CD14-positive monocyte (primary cell): ENCODE results near the gene IFNA1. TPM values are rescaled to one million over a fixed set of nuclear protein-coding genes. Genes with fewer than 3 reads are reported as not detected.
A peak's percentile ranks its signal among the peaks of the same experiment; 100 is the strongest.

ENCODE experiments used
- DNase-seq, 3 donors: peaks; one replicate each; pipeline ENCODE4 v3.0.0-alpha.2; 2011 to 2022
- H2AFZ ChIP-seq: 2 replicates; pipeline ENCODE4 v1.6.0; 2012; ENCODE audit warnings: mild to moderate bottlenecking, low read depth, low read length, inconsistent platforms; ENCODE audit not compliant: insufficient read depth, poor library complexity, severe bottlenecking
- H3K27ac ChIP-seq, 2 donors: 1 replicate in 1 of 2; 2 replicates in 1 of 2; pipeline ENCODE4 v1.5.1; 2012 to 2013; ENCODE audit warnings: low read length in 2 of 2, control low read depth in 1 of 2, inconsistent platforms in 1 of 2, low read depth in 1 of 2, mild to moderate bottlenecking in 1 of 2
- H3K27me3 ChIP-seq, 2 donors: one replicate each; pipeline versions ENCODE4 v1.6.0 to v1.6.1; 2011 to 2013; ENCODE audit warnings: low read length in 2 of 2; ENCODE audit not compliant: control insufficient read depth in 2 of 2, insufficient read depth in 2 of 2
- H3K36me3 ChIP-seq, 2 donors: replicated peaks in 1 of 2; 1 replicate in 1 of 2; 2 replicates in 1 of 2; pipeline versions ENCODE4 v1.5.1 to v1.6.1; 2012 to 2013; ENCODE audit warnings: low read length in 2 of 2, control low read depth in 1 of 2, inconsistent platforms in 1 of 2, mild to moderate bottlenecking in 1 of 2; ENCODE audit not compliant: insufficient read depth in 2 of 2, control insufficient read depth in 1 of 2
- H3K4me1 ChIP-seq, 2 donors: 1 replicate in 1 of 2; 2 replicates in 1 of 2; pipeline versions ENCODE4 v1.5.1 to v1.6.1; 2012 to 2013; ENCODE audit warnings: low read length in 2 of 2, control low read depth in 1 of 2, inconsistent platforms in 1 of 2, mild to moderate bottlenecking in 1 of 2, moderate library complexity in 1 of 2; ENCODE audit not compliant: insufficient read depth in 2 of 2, control insufficient read depth in 1 of 2
- H3K4me2 ChIP-seq: replicated peaks from 2 replicates; pipeline ENCODE3; 2012; ENCODE audit warnings: low read length, moderate library complexity, mild to moderate bottlenecking; ENCODE audit not compliant: poor library complexity, severe bottlenecking; ENCODE audit errors: extremely low read depth
- H3K4me3 ChIP-seq, 3 experiments: fragments of 200-600 bp in 1 of 3; sonication (generic) in 1 of 3; replicated peaks in 1 of 3; 1 replicate in 2 of 3; 2 replicates in 1 of 3; pipeline ENCODE4 v1.5.1; 2011 to 2013; ENCODE audit warnings: low read length in 3 of 3, mild to moderate bottlenecking in 3 of 3, control low read depth in 2 of 3, low read depth in 2 of 3, inconsistent platforms in 1 of 3, moderate library complexity in 1 of 3
- H3K79me2 ChIP-seq: 2 replicates; pipeline ENCODE4 v1.6.0; 2012; ENCODE audit warnings: mild to moderate bottlenecking, control low read depth, inconsistent platforms, low read length, moderate library complexity; ENCODE audit not compliant: insufficient read depth
- H3K9ac ChIP-seq: 2 replicates; pipeline ENCODE4 v1.6.0; 2017; ENCODE audit warnings: low read length, mild to moderate bottlenecking; ENCODE audit not compliant: insufficient read depth, poor library complexity, severe bottlenecking
- H3K9me3 ChIP-seq, 2 donors: replicated peaks in 1 of 2; 1 replicate in 1 of 2; 2 replicates in 1 of 2; pipeline versions ENCODE4 v1.5.1 to v1.6.1; 2012 to 2013; ENCODE audit warnings: low read length in 2 of 2, control low read depth in 1 of 2; ENCODE audit not compliant: control insufficient read depth in 1 of 2, insufficient read depth in 1 of 2
- H4K20me1 ChIP-seq: 2 replicates; pipeline ENCODE4 v1.6.0; 2012; ENCODE audit warnings: mild to moderate bottlenecking, low read length, control low read depth, moderate library complexity; ENCODE audit not compliant: insufficient read depth
- H3K27ac Mint-ChIP-seq, 7 donors: one replicate each; pipeline ENCODE4 v1.8.0; 2020; ENCODE audit warnings: mild to moderate bottlenecking in 7 of 7, mixed read lengths in 7 of 7, moderate library complexity in 6 of 7, inconsistent platforms in 2 of 7
- H3K27me3 Mint-ChIP-seq, 3 donors: one replicate each; pipeline ENCODE4 v1.8.0; 2021 to 2022; ENCODE audit warnings: low read depth in 3 of 3, mild to moderate bottlenecking in 3 of 3, mixed read lengths in 3 of 3, moderate library complexity in 3 of 3, inconsistent platforms in 1 of 3
- H3K36me3 Mint-ChIP-seq, 2 donors: one replicate each; pipeline ENCODE4 v1.8.0; 2020; ENCODE audit warnings: mixed read lengths in 2 of 2, inconsistent platforms in 1 of 2, mild to moderate bottlenecking in 1 of 2
- H3K4me1 Mint-ChIP-seq: one replicate; pipeline ENCODE4 v1.8.0; 2020; ENCODE audit warnings: mild to moderate bottlenecking, mixed read lengths
- H3K4me3 Mint-ChIP-seq, 2 donors: one replicate each; pipeline ENCODE4 v1.8.0; 2020; ENCODE audit warnings: mild to moderate bottlenecking in 2 of 2, mixed read lengths in 2 of 2, moderate library complexity in 1 of 2
- H3K9me3 Mint-ChIP-seq, 7 donors: one replicate each; pipeline ENCODE4 v1.8.0; 2020 to 2022; ENCODE audit warnings: mixed read lengths in 7 of 7, mild to moderate bottlenecking in 6 of 7, moderate library complexity in 6 of 7, inconsistent platforms in 2 of 7
- WGBS: methylation state at CpG from one replicate; pipeline ENCODE4 v1.1.5; 2013; ENCODE audit warnings: missing lambda C conversion rate; ENCODE audit not compliant: insufficient coverage; 5-methylcytosine and 5-hydroxymethylcytosine counted together
- intact Hi-C, 2 donors: fragments of 100-400 bp; cut with micrococcal nuclease; formaldehyde crosslinking; loops; one replicate each; pipeline versions ENCODE4 v1.15.0 to v1.15.1; 2023
- polyA plus RNA-seq, 3 donors: library from polyadenylated mRNA; depleted of rRNA in 1 of 3; unstranded in 2 of 3; stranded (reverse) in 1 of 3; fragments of 300-500 nt in 2 of 3; fragments of >200 nt in 1 of 3; fragmentation: Illumina TruSeq in 2 of 3; gene quantifications; 1 replicate in 2 of 3; 2 replicates in 1 of 3; pipeline ENCODE4 v1.2.3, GENCODE V29; 2012 to 2021
- TF ChIP-seq, protein P1 (sequence below): fragments of 200-600 bp; IDR thresholded peaks from one replicate; pipeline ENCODE4 v1.8.0; 2022; ENCODE audit warnings: antibody characterized with exemption, mild to moderate bottlenecking

IFNA1 gene
- polyA plus RNA-seq, 3 donors, result not detected

DNA sequence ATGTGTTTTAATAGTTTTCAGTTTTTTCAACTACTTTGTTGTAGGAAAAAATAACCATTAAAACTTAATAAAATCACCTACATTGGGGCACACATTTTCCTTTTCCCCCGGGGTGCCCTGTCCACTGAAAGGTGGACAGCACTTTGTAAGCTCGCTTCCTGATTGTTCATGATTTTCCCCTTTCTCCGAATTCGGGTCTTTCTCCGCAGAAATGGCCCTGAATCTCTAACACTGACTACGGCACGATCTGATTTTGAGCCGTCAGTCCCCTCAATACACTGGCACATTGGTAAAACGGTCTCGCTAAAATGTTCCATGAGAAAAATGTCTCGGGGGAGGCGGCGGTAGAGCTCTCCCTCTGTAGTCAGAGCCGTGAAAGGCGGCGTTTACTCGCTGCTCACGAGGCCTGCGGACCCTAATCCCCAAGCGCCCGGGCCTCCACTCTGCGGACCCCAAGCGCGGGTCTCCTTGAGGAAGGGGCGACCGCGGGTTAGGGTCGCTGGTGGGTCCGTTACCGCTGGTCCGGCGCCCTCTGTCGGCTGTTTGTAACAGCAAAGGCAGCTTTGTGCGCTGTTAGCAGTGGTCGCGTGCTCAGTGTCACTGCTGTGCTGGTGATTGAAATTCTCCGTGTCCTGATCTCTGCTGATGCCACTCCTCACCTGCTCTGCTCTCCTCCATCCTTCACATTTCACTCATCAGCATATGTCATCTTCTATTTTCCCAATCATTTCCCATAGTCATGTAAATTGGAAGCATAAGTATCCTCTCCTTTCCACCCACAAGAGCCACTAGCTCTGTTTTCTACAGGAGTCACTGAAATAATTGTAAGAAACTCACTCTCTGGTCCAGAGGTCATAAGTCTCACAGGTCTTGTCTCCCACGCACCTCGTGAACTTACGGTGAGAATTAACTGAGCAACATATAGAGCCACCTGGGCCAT, 44.2 kb upstream of the IFNA1 start:
- H3K9me3 Mint-ChIP-seq, result peaks cover 0 to 5% (median 0%) of the 10 kb centered on the region in 7 donors
- WGBS, result 1% methylated on average over 36 of the region's 40 CpGs
- Histone ChIP-seq H3K4me1 (peaks cover 8 to 10% of the 10 kb centered on the region in 2 donors), H3K4me2 (peak overlapping the region; percentile 89), H3K27ac (no peak overlapping the region), H2AFZ (peak overlapping the region; percentile 80), H3K27me3 (peaks cover 77 to 91% of the 10 kb centered on the region in 2 donors), H3K36me3 (no peaks in the 10 kb centered on the region), H3K4me3 (peak overlapping the region; percentile 37 to 78 (median 38)), H3K79me2 (no peaks in the 10 kb centered on the region), H4K20me1 (no peaks in the 10 kb centered on the region), H3K9ac (peak overlapping the region; percentile 38), H3K9me3 (no peaks in the 10 kb centered on the region)
- H3K27ac Mint-ChIP-seq, result peak overlapping the region in 1 of 7 donors; percentile 1
- peak in 2 of 3 donors; percentile 31 to 46 for DNase-seq
- peak overlapping the region; percentile 76 to 98 for H3K4me3 Mint-ChIP-seq
- TF ChIP-seq, protein P1, sequence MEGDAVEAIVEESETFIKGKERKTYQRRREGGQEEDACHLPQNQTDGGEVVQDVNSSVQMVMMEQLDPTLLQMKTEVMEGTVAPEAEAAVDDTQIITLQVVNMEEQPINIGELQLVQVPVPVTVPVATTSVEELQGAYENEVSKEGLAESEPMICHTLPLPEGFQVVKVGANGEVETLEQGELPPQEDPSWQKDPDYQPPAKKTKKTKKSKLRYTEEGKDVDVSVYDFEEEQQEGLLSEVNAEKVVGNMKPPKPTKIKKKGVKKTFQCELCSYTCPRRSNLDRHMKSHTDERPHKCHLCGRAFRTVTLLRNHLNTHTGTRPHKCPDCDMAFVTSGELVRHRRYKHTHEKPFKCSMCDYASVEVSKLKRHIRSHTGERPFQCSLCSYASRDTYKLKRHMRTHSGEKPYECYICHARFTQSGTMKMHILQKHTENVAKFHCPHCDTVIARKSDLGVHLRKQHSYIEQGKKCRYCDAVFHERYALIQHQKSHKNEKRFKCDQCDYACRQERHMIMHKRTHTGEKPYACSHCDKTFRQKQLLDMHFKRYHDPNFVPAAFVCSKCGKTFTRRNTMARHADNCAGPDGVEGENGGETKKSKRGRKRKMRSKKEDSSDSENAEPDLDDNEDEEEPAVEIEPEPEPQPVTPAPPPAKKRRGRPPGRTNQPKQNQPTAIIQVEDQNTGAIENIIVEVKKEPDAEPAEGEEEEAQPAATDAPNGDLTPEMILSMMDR, result peak; percentile 85
- H3K27me3 Mint-ChIP-seq, result peaks cover 66 to 87% (median 78%) of the 10 kb centered on the region in 3 donors
- H3K4me1 Mint-ChIP-seq, result peaks cover 10% of the 10 kb centered on the region
- intact Hi-C loops, result loop anchor here in 1 of 2 donors (10.0 kb wide), 1 partner anchor 71 kb away; no protein-coding TSS in a partner anchor
- no peaks in the 10 kb centered on the region for H3K36me3 Mint-ChIP-seq

DNA sequence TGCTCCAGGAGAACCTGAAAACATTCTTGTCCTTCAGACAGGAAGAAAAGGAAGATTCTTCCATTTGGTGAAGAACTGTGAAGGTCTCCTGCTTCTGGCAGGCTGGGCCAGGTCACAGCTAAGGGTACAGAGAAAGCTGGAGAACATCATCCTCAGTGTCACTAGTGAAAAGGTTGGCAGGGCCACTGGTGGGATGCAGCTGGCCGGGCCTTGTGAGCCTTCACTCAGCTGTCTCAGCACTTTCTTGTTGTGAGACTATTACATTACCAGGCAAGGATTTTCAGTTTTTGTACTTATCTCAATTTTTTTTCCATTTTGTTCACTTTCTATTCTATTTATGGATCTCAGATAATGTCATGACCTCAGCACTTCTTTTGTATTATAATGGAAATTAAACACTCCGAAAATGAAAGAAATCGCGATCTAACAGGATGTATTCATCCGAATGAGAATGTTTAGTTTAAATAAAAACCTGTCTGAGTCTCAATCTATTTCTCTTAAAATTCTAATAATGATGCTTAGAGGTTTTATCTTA, 41.2 kb upstream of the IFNA1 start:
- no CpG with 5 or more reads among the region's 5 CpGs for WGBS

More for the DNA sequence above, 41.2 kb upstream of the IFNA1 start:
- no peak overlapping the region for H2AFZ ChIP-seq
- H3K4me3 Mint-ChIP-seq, result peak overlapping the region in 1 of 2 donors; percentile 33
- no peaks in the 10 kb centered on the region for H3K79me2 ChIP-seq
- peaks cover 0 to 3% of the 10 kb centered on the region in 2 donors for H3K36me3 Mint-ChIP-seq
- H3K9ac ChIP-seq, result no peak overlapping the region
- no peak for DNase-seq
- peaks cover 0 to 10% (median 2%) of the 10 kb centered on the region in 7 donors for H3K9me3 Mint-ChIP-seq
- no peak overlapping the region for H3K4me3 ChIP-seq
- no peaks in the 10 kb centered on the region for H4K20me1 ChIP-seq
- TF ChIP-seq, protein P1, result no peak
- H3K27me3 Mint-ChIP-seq, result peaks cover 71 to 87% (median 80%) of the 10 kb centered on the region in 3 donors
- H3K9me3 ChIP-seq, result peaks cover 0 to 10% of the 10 kb centered on the region in 2 donors
- no peak overlapping the region for H3K27ac ChIP-seq
- H3K36me3 ChIP-seq, result no peaks in the 10 kb centered on the region
- peaks cover 82 to 89% of the 10 kb centered on the region in 2 donors for H3K27me3 ChIP-seq
- no peak overlapping the region for H3K27ac Mint-ChIP-seq
- intact Hi-C loops, result loop anchor here in 1 of 2 donors (10.0 kb wide), 1 partner anchor 74 kb away; no protein-coding TSS in a partner anchor
- peaks cover 20% of the 10 kb centered on the region for H3K4me1 Mint-ChIP-seq
- no peak overlapping the region for H3K4me2 ChIP-seq
- peaks cover 16 to 21% of the 10 kb centered on the region in 2 donors for H3K4me1 ChIP-seq
